CD14-positive monocyte (primary cell): ENCODE measurements around the gene RYR2. TPM values are rescaled to one million over a fixed set of nuclear protein-coding genes. Genes with fewer than 3 reads are reported as not detected.

Experiments used
- DNase-seq, 3 donors: peaks; one replicate each; pipeline ENCODE4 v3.0.0-alpha.2; 2011 to 2022
- H2AFZ ChIP-seq: 2 replicates; pipeline ENCODE4 v1.6.0; 2012; ENCODE audit warnings: mild to moderate bottlenecking, low read depth, low read length, inconsistent platforms; ENCODE audit not compliant: insufficient read depth, poor library complexity, severe bottlenecking
- H3K27ac ChIP-seq, 2 donors: 1 replicate in 1 of 2; 2 replicates in 1 of 2; pipeline ENCODE4 v1.5.1; 2012 to 2013; ENCODE audit warnings: low read length in 2 of 2, control low read depth in 1 of 2, inconsistent platforms in 1 of 2, low read depth in 1 of 2, mild to moderate bottlenecking in 1 of 2
- H3K27me3 ChIP-seq, 2 donors: one replicate each; pipeline versions ENCODE4 v1.6.0 to v1.6.1; 2011 to 2013; ENCODE audit warnings: low read length in 2 of 2; ENCODE audit not compliant: control insufficient read depth in 2 of 2, insufficient read depth in 2 of 2
- H3K36me3 ChIP-seq, 2 donors: replicated peaks in 1 of 2; 1 replicate in 1 of 2; 2 replicates in 1 of 2; pipeline versions ENCODE4 v1.5.1 to v1.6.1; 2012 to 2013; ENCODE audit warnings: low read length in 2 of 2, control low read depth in 1 of 2, inconsistent platforms in 1 of 2, mild to moderate bottlenecking in 1 of 2; ENCODE audit not compliant: insufficient read depth in 2 of 2, control insufficient read depth in 1 of 2
- H3K4me1 ChIP-seq, 2 donors: 1 replicate in 1 of 2; 2 replicates in 1 of 2; pipeline versions ENCODE4 v1.5.1 to v1.6.1; 2012 to 2013; ENCODE audit warnings: low read length in 2 of 2, control low read depth in 1 of 2, inconsistent platforms in 1 of 2, mild to moderate bottlenecking in 1 of 2, moderate library complexity in 1 of 2; ENCODE audit not compliant: insufficient read depth in 2 of 2, control insufficient read depth in 1 of 2
- H3K4me2 ChIP-seq: replicated peaks from 2 replicates; pipeline ENCODE3; 2012; ENCODE audit warnings: low read length, moderate library complexity, mild to moderate bottlenecking; ENCODE audit not compliant: poor library complexity, severe bottlenecking; ENCODE audit errors: extremely low read depth
- H3K4me3 ChIP-seq, 3 experiments: fragments of 200-600 bp in 1 of 3; sonication (generic) in 1 of 3; replicated peaks in 1 of 3; 1 replicate in 2 of 3; 2 replicates in 1 of 3; pipeline ENCODE4 v1.5.1; 2011 to 2013; ENCODE audit warnings: low read length in 3 of 3, mild to moderate bottlenecking in 3 of 3, control low read depth in 2 of 3, low read depth in 2 of 3, inconsistent platforms in 1 of 3, moderate library complexity in 1 of 3
- H3K79me2 ChIP-seq: 2 replicates; pipeline ENCODE4 v1.6.0; 2012; ENCODE audit warnings: mild to moderate bottlenecking, control low read depth, inconsistent platforms, low read length, moderate library complexity; ENCODE audit not compliant: insufficient read depth
- H3K9ac ChIP-seq: 2 replicates; pipeline ENCODE4 v1.6.0; 2017; ENCODE audit warnings: low read length, mild to moderate bottlenecking; ENCODE audit not compliant: insufficient read depth, poor library complexity, severe bottlenecking
- H3K9me3 ChIP-seq, 2 donors: replicated peaks in 1 of 2; 1 replicate in 1 of 2; 2 replicates in 1 of 2; pipeline versions ENCODE4 v1.5.1 to v1.6.1; 2012 to 2013; ENCODE audit warnings: low read length in 2 of 2, control low read depth in 1 of 2; ENCODE audit not compliant: control insufficient read depth in 1 of 2, insufficient read depth in 1 of 2
- H4K20me1 ChIP-seq: 2 replicates; pipeline ENCODE4 v1.6.0; 2012; ENCODE audit warnings: mild to moderate bottlenecking, low read length, control low read depth, moderate library complexity; ENCODE audit not compliant: insufficient read depth
- H3K27ac Mint-ChIP-seq, 7 donors: one replicate each; pipeline ENCODE4 v1.8.0; 2020; ENCODE audit warnings: mild to moderate bottlenecking in 7 of 7, mixed read lengths in 7 of 7, moderate library complexity in 6 of 7, inconsistent platforms in 2 of 7
- H3K27me3 Mint-ChIP-seq, 3 donors: one replicate each; pipeline ENCODE4 v1.8.0; 2021 to 2022; ENCODE audit warnings: low read depth in 3 of 3, mild to moderate bottlenecking in 3 of 3, mixed read lengths in 3 of 3, moderate library complexity in 3 of 3, inconsistent platforms in 1 of 3
- H3K36me3 Mint-ChIP-seq, 2 donors: one replicate each; pipeline ENCODE4 v1.8.0; 2020; ENCODE audit warnings: mixed read lengths in 2 of 2, inconsistent platforms in 1 of 2, mild to moderate bottlenecking in 1 of 2
- H3K4me1 Mint-ChIP-seq: one replicate; pipeline ENCODE4 v1.8.0; 2020; ENCODE audit warnings: mild to moderate bottlenecking, mixed read lengths
- H3K4me3 Mint-ChIP-seq, 2 donors: one replicate each; pipeline ENCODE4 v1.8.0; 2020; ENCODE audit warnings: mild to moderate bottlenecking in 2 of 2, mixed read lengths in 2 of 2, moderate library complexity in 1 of 2
- H3K9me3 Mint-ChIP-seq, 7 donors: one replicate each; pipeline ENCODE4 v1.8.0; 2020 to 2022; ENCODE audit warnings: mixed read lengths in 7 of 7, mild to moderate bottlenecking in 6 of 7, moderate library complexity in 6 of 7, inconsistent platforms in 2 of 7
- WGBS: methylation state at CpG from one replicate; pipeline ENCODE4 v1.1.5; 2013; ENCODE audit warnings: missing lambda C conversion rate; ENCODE audit not compliant: insufficient coverage; 5-methylcytosine and 5-hydroxymethylcytosine counted together
- intact Hi-C, 2 donors: fragments of 100-400 bp; cut with micrococcal nuclease; formaldehyde crosslinking; loops; one replicate each; pipeline versions ENCODE4 v1.15.0 to v1.15.1; 2023
- polyA plus RNA-seq, 3 donors: library from polyadenylated mRNA; depleted of rRNA in 1 of 3; unstranded in 2 of 3; stranded (reverse) in 1 of 3; fragments of 300-500 nt in 2 of 3; fragments of >200 nt in 1 of 3; fragmentation: Illumina TruSeq in 2 of 3; gene quantifications; 1 replicate in 2 of 3; 2 replicates in 1 of 3; pipeline ENCODE4 v1.2.3, GENCODE V29; 2012 to 2021
- TF ChIP-seq, protein P1 (sequence below): fragments of 200-600 bp; IDR thresholded peaks from one replicate; pipeline ENCODE4 v1.8.0; 2022; ENCODE audit warnings: antibody characterized with exemption, mild to moderate bottlenecking

The RYR2 gene
- polyA plus RNA-seq, 3 donors: not detected

- H3K4me2 ChIP-seq: no peak overlapping the region
- Mint-ChIP-seq H3K4me1 (no peaks in the 10 kb centered on the region), H3K36me3 (no peaks in the 10 kb centered on the region), H3K27ac (no peak overlapping the region), H3K4me3 (no peak overlapping the region), H3K9me3 (peaks cover 2 to 11% (median 5%) of the 10 kb centered on the region in 7 donors), H3K27me3 (peaks cover 0 to 2% (median 0%) of the 10 kb centered on the region in 3 donors)
- no peaks in the 10 kb centered on the region for H3K79me2 ChIP-seq
- no peak overlapping the region for H3K4me3 ChIP-seq
- no peak overlapping the region for H2AFZ ChIP-seq
- intact Hi-C loops: no loop called here
- H3K36me3 ChIP-seq: no peaks in the 10 kb centered on the region
- H3K4me1 ChIP-seq: no peaks in the 10 kb centered on the region
- no peak for DNase-seq
- TF ChIP-seq, protein P1, sequence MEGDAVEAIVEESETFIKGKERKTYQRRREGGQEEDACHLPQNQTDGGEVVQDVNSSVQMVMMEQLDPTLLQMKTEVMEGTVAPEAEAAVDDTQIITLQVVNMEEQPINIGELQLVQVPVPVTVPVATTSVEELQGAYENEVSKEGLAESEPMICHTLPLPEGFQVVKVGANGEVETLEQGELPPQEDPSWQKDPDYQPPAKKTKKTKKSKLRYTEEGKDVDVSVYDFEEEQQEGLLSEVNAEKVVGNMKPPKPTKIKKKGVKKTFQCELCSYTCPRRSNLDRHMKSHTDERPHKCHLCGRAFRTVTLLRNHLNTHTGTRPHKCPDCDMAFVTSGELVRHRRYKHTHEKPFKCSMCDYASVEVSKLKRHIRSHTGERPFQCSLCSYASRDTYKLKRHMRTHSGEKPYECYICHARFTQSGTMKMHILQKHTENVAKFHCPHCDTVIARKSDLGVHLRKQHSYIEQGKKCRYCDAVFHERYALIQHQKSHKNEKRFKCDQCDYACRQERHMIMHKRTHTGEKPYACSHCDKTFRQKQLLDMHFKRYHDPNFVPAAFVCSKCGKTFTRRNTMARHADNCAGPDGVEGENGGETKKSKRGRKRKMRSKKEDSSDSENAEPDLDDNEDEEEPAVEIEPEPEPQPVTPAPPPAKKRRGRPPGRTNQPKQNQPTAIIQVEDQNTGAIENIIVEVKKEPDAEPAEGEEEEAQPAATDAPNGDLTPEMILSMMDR: no peak
- H3K9ac ChIP-seq: no peak overlapping the region
- H3K27ac ChIP-seq: no peak overlapping the region
- H3K27me3 ChIP-seq: no peaks in the 10 kb centered on the region
- no peaks in the 10 kb centered on the region for H4K20me1 ChIP-seq
- no peaks in the 10 kb centered on the region for H3K9me3 ChIP-seq
- 68% methylated on average over 2 of the region's 3 CpGs for WGBS
These were observed 669.3 kb downstream of the RYR2 start for GRCh38 chr1:237711281-237711680.

GRCh38 chr1:237712082-237712481, 670.1 kb downstream of the RYR2 start:
- no peaks in the 10 kb centered on the region for H3K4me1 Mint-ChIP-seq
- H3K27me3 ChIP-seq: no peaks in the 10 kb centered on the region
- H3K9me3 ChIP-seq: no peaks in the 10 kb centered on the region
- no peaks in the 10 kb centered on the region for H3K4me1 ChIP-seq
- H3K27me3 Mint-ChIP-seq: peaks cover 0 to 2% (median 0%) of the 10 kb centered on the region in 3 donors
- no peaks in the 10 kb centered on the region for H3K36me3 Mint-ChIP-seq
- H4K20me1 ChIP-seq: no peaks in the 10 kb centered on the region
- no peak overlapping the region for H3K27ac ChIP-seq
- H3K4me3 ChIP-seq: no peak overlapping the region
- H3K27ac Mint-ChIP-seq: no peak overlapping the region
- intact Hi-C loops: no loop called here
- 92% methylated on average over 3 of the region's 6 CpGs for WGBS
- no peak overlapping the region for H2AFZ ChIP-seq
- H3K9ac ChIP-seq: no peak overlapping the region
- H3K4me3 Mint-ChIP-seq: no peak overlapping the region
- TF ChIP-seq, protein P1: no peak
- no peaks in the 10 kb centered on the region for H3K36me3 ChIP-seq
- H3K4me2 ChIP-seq: no peak overlapping the region
- DNase-seq: no peak
- H3K9me3 Mint-ChIP-seq: peaks cover 2 to 11% (median 5%) of the 10 kb centered on the region in 7 donors
- H3K79me2 ChIP-seq: no peaks in the 10 kb centered on the region
